ENCODE results near the gene SLC24A3.

Gene SLC24A3

GRCh38 chr20:19758133-19758500 lies 545.7 kb downstream of the SLC24A3 start, which contains the start of gene RIN2:
RIN2 (plus strand) TSS chr20:19758258; CDS start chr20:19889602, 131,344 bp downstream.
- H3K27me3 Mint-ChIP-seq = peaks cover 17% of the 10 kb centered on the region
- peaks cover 3% of the 10 kb centered on the region for H3K4me1 Mint-ChIP-seq (ENCODE audit: low read depth)
- H3K27ac Mint-ChIP-seq = no peak within 1 kb of the TSS
- H3K9me3 Mint-ChIP-seq (ENCODE audit: low read depth) = no peaks in the 10 kb centered on the region
- no peaks in the 10 kb centered on the region for H3K36me3 Mint-ChIP-seq
- H3K4me3 Mint-ChIP-seq = no peak within 1 kb of the TSS

GRCh38 chr20:19758501-19759331 lies 546.3 kb downstream of the SLC24A3 start:
- Mint-ChIP-seq H3K27ac (no peak overlapping the region), H3K27me3 (peaks cover 15% of the 10 kb centered on the region), H3K9me3 (ENCODE audit: low read depth) (no peaks in the 10 kb centered on the region), H3K4me1 (ENCODE audit: low read depth) (peaks cover 3% of the 10 kb centered on the region), H3K4me3 (no peak overlapping the region), H3K36me3 (no peaks in the 10 kb centered on the region)

DNA sequence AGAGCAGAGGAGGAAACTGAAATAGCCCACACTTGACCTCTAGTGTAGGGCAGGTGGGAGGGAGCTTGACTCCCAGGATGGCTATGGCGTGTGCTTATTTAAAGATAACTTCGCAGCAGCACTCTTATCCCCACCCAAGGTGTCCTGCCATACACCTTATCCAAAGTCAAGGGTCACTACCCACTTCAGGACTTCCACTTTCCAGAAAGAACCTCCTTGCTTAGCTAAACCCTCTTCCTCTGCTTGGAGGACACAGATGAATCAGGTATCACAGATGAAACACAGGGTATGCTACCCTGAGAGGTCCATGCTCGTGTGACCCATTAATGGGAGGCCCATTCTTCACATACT lies 547.9 kb downstream of the SLC24A3 start:
- Mint-ChIP-seq H3K4me3 (no peak overlapping the region), H3K27me3 (peaks cover 12% of the 10 kb centered on the region), H3K4me1 (ENCODE audit: low read depth) (peaks cover 3% of the 10 kb centered on the region), H3K9me3 (ENCODE audit: low read depth) (no peaks in the 10 kb centered on the region), H3K27ac (no peak overlapping the region), H3K36me3 (no peaks in the 10 kb centered on the region)

DNA sequence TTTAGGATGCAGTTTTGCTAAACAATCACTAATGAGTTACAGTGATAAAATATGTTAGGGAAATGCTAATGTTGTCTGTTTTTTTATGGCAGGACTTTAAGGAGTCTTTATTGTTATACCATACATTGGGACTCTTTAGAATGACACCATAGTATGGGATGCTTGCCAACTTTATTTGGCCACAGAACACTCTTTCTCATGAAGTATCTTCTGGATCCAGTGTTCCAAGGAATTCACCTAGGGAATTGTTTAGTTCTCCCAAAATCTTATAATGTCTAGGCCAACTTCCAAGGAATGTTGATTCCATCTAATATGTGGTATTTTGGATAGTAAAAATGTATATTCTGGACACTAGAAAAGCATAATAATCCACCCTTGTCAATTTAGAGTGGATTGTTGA lies 548.9 kb downstream of the SLC24A3 start:
- H3K27me3 Mint-ChIP-seq = peaks cover 15% of the 10 kb centered on the region
- H3K9me3 Mint-ChIP-seq (ENCODE audit: low read depth) = no peaks in the 10 kb centered on the region
- H3K27ac Mint-ChIP-seq = no peak overlapping the region
- no peak overlapping the region for H3K4me3 Mint-ChIP-seq
- H3K36me3 Mint-ChIP-seq = no peaks in the 10 kb centered on the region
- H3K4me1 Mint-ChIP-seq (ENCODE audit: low read depth) = peaks cover 3% of the 10 kb centered on the region

DNA sequence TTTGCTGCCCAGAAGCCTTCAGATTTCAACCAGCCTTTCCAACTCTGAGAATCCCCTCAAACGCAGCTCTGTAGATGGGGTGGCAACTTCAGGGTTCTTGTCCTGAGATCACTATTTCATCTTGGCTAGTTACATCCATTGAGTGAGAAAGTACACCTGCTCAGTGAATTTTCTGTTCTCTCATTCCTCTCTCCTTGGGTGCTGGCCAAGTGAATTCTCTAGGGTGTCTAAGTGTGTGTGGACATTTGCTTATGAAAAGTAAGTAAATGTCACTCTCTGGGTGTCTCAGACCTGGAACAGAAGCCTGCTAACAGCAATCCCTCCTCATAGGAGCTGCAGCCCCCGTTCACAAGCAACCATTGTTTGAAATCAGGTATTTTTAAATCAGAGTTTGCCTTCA lies 549.4 kb downstream of the SLC24A3 start:
- H3K4me3 Mint-ChIP-seq = no peak overlapping the region
- no peaks in the 10 kb centered on the region for H3K9me3 Mint-ChIP-seq (ENCODE audit: low read depth)
- peaks cover 13% of the 10 kb centered on the region for H3K27me3 Mint-ChIP-seq
- no peaks in the 10 kb centered on the region for H3K36me3 Mint-ChIP-seq
- peaks cover 3% of the 10 kb centered on the region for H3K4me1 Mint-ChIP-seq (ENCODE audit: low read depth)
- H3K27ac Mint-ChIP-seq = no peak overlapping the region

- H3K4me1 Mint-ChIP-seq (ENCODE audit: low read depth) = no peaks in the 10 kb centered on the region
- H3K36me3 Mint-ChIP-seq = no peaks in the 10 kb centered on the region
- no peak overlapping the region for H3K27ac Mint-ChIP-seq
- H3K27me3 Mint-ChIP-seq = peaks cover 9% of the 10 kb centered on the region
- H3K4me3 Mint-ChIP-seq = no peak overlapping the region
- no peaks in the 10 kb centered on the region for H3K9me3 Mint-ChIP-seq (ENCODE audit: low read depth)
Observed at GRCh38 chr20:19764207-19764606, 551.8 kb downstream of the SLC24A3 start.

DNA sequence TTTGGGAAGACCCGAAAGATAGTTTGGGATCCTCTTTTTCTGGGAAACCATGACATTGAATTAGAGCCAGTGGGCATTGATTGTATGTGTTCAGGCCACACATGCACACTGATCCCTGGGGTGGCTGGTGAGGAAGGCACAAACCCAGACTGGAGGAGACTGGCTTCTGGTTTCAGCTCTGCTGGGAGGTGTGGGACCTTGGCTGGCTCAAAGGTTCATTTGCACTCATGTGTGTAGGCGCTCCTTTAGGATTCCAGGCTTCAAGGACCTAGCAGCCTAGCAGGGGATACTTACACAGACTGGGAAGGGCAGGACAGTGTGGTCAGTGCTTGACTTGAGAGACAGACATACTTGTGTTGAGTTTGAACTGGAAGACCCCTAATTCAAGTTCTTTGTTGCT lies 552.8 kb downstream of the SLC24A3 start:
- peaks cover 11% of the 10 kb centered on the region for H3K27me3 Mint-ChIP-seq
- no peaks in the 10 kb centered on the region for H3K4me1 Mint-ChIP-seq (ENCODE audit: low read depth)
- H3K36me3 Mint-ChIP-seq = no peaks in the 10 kb centered on the region
- H3K4me3 Mint-ChIP-seq = no peak overlapping the region
- H3K9me3 Mint-ChIP-seq (ENCODE audit: low read depth) = no peaks in the 10 kb centered on the region
- no peak overlapping the region for H3K27ac Mint-ChIP-seq

- no peak overlapping the region for H3K27ac Mint-ChIP-seq
- H3K4me1 Mint-ChIP-seq (ENCODE audit: low read depth) = no peaks in the 10 kb centered on the region
- H3K9me3 Mint-ChIP-seq (ENCODE audit: low read depth) = no peaks in the 10 kb centered on the region
- no peak overlapping the region for H3K4me3 Mint-ChIP-seq
- H3K27me3 Mint-ChIP-seq = peaks cover 7% of the 10 kb centered on the region
- H3K36me3 Mint-ChIP-seq = no peaks in the 10 kb centered on the region
Observed at GRCh38 chr20:19765913-19766312, 553.5 kb downstream of the SLC24A3 start.

- H3K27ac Mint-ChIP-seq = no peak overlapping the region
- no peak overlapping the region for H3K4me3 Mint-ChIP-seq
- no peaks in the 10 kb centered on the region for H3K36me3 Mint-ChIP-seq
- H3K27me3 Mint-ChIP-seq = peaks cover 7% of the 10 kb centered on the region
- H3K9me3 Mint-ChIP-seq (ENCODE audit: low read depth) = no peaks in the 10 kb centered on the region
- no peaks in the 10 kb centered on the region for H3K4me1 Mint-ChIP-seq (ENCODE audit: low read depth)
Observed at GRCh38 chr20:19767070-19767469, 554.6 kb downstream of the SLC24A3 start.

- H3K4me1 Mint-ChIP-seq (ENCODE audit: low read depth) = no peaks in the 10 kb centered on the region
- no peak overlapping the region for H3K4me3 Mint-ChIP-seq
- H3K9me3 Mint-ChIP-seq (ENCODE audit: low read depth) = no peaks in the 10 kb centered on the region
- H3K36me3 Mint-ChIP-seq = no peaks in the 10 kb centered on the region
- H3K27me3 Mint-ChIP-seq = peaks cover 7% of the 10 kb centered on the region
- H3K27ac Mint-ChIP-seq = no peak overlapping the region
Observed at GRCh38 chr20:19768325-19768842, 555.9 kb downstream of the SLC24A3 start.

- Mint-ChIP-seq H3K4me1 (ENCODE audit: low read depth) (no peaks in the 10 kb centered on the region), H3K27ac (no peak overlapping the region), H3K27me3 (peaks cover 11% of the 10 kb centered on the region), H3K36me3 (no peaks in the 10 kb centered on the region), H3K9me3 (ENCODE audit: low read depth) (no peaks in the 10 kb centered on the region), H3K4me3 (no peak overlapping the region)
Observed at GRCh38 chr20:19769507-19769906, 557.1 kb downstream of the SLC24A3 start.

DNA sequence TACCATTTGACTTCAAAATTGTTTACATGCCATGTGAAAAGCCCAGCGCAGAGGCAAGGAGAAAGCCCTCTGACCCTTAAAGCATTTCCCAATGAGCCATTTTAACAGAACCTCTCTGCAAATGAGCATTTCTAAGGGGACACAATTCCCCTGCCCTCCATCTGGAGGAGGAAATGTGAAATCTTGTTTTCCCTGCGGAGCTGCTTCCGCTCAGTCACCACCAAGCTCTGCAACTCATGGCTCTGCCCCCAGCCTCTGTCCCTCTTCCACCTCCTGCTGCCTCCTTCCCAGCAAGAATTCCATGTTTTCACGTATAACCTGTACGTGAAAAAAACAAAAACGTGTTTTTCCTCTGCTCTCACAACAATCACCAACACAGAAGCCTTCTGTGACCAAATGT lies 557.9 kb downstream of the SLC24A3 start:
- Mint-ChIP-seq H3K9me3 (ENCODE audit: low read depth) (no peaks in the 10 kb centered on the region), H3K4me3 (no peak overlapping the region), H3K36me3 (no peaks in the 10 kb centered on the region), H3K27me3 (peaks cover 11% of the 10 kb centered on the region), H3K27ac (no peak overlapping the region), H3K4me1 (ENCODE audit: low read depth) (no peaks in the 10 kb centered on the region)

GRCh38 chr20:19771031-19771430 lies 558.6 kb downstream of the SLC24A3 start:
- peaks cover 11% of the 10 kb centered on the region for H3K27me3 Mint-ChIP-seq
- H3K9me3 Mint-ChIP-seq (ENCODE audit: low read depth) = no peaks in the 10 kb centered on the region
- H3K4me3 Mint-ChIP-seq = no peak overlapping the region
- no peaks in the 10 kb centered on the region for H3K4me1 Mint-ChIP-seq (ENCODE audit: low read depth)
- no peaks in the 10 kb centered on the region for H3K36me3 Mint-ChIP-seq
- no peak overlapping the region for H3K27ac Mint-ChIP-seq

All from activated naive CD8-positive, alpha-beta T cell (primary cell).